ENCODE results near the gene TSG101.

Gene TSG101

GRCh38 chr11:18468961-18469360 is 57.8 kb downstream of the TSG101 start:
- H3K9ac ChIP-seq (ENCODE audit: low read depth in 1 of 2, low read length in 2 of 2), result no peak overlapping the region
- H3K4me3 ChIP-seq (ENCODE audit: low read depth in 1 of 2, low read length in 2 of 2), result no peak overlapping the region
- H3K27ac ChIP-seq (ENCODE audit: low read depth, low read length), result no peak overlapping the region
- peaks cover 0 to 5% of the 10 kb centered on the region in 2 donors for H3K4me1 ChIP-seq (ENCODE audit: control insufficient read depth in 1 of 2, insufficient read depth in 2 of 2, low read length in 2 of 2)
- H3K9me3 ChIP-seq (ENCODE audit: control insufficient read depth in 1 of 2, low read length in 2 of 2), result no peaks in the 10 kb centered on the region
- peaks cover 0 to 4% of the 10 kb centered on the region in 2 donors for H3K36me3 ChIP-seq (ENCODE audit: control insufficient read depth in 1 of 2, insufficient read depth in 2 of 2, low read length in 2 of 2)
- H3K27me3 ChIP-seq (ENCODE audit: control insufficient read depth in 1 of 2, insufficient read depth in 2 of 2, low read length in 2 of 2), result no peaks in the 10 kb centered on the region

GRCh38 chr11:18468059-18468458 is 58.7 kb downstream of the TSG101 start:
- H3K4me3 ChIP-seq (ENCODE audit: low read depth in 1 of 2, low read length in 2 of 2), result no peak overlapping the region
- no peak overlapping the region for H3K9ac ChIP-seq (ENCODE audit: low read depth in 1 of 2, low read length in 2 of 2)
- H3K36me3 ChIP-seq (ENCODE audit: control insufficient read depth in 1 of 2, insufficient read depth in 2 of 2, low read length in 2 of 2), result peaks cover 0 to 4% of the 10 kb centered on the region in 2 donors

GRCh38 chr11:18466402-18466801 is 60.3 kb downstream of the TSG101 start:
- no peaks in the 10 kb centered on the region for H3K27me3 ChIP-seq (ENCODE audit: control insufficient read depth in 1 of 2, insufficient read depth in 2 of 2, low read length in 2 of 2)
- H3K9ac ChIP-seq (ENCODE audit: low read depth in 1 of 2, low read length in 2 of 2), result no peak overlapping the region

More at GRCh38 chr11:18468059-18468458, 58.7 kb downstream of the TSG101 start:
- H3K9me3 ChIP-seq (ENCODE audit: control insufficient read depth in 1 of 2, low read length in 2 of 2), result no peaks in the 10 kb centered on the region
- peaks cover 0 to 5% of the 10 kb centered on the region in 2 donors for H3K4me1 ChIP-seq (ENCODE audit: control insufficient read depth in 1 of 2, insufficient read depth in 2 of 2, low read length in 2 of 2)
- no peak overlapping the region for H3K27ac ChIP-seq (ENCODE audit: low read depth, low read length)
- no peaks in the 10 kb centered on the region for H3K27me3 ChIP-seq (ENCODE audit: control insufficient read depth in 1 of 2, insufficient read depth in 2 of 2, low read length in 2 of 2)

GRCh38 chr11:18463439-18463838 is 63.3 kb downstream of the TSG101 start:
- no peaks in the 10 kb centered on the region for H3K36me3 ChIP-seq (ENCODE audit: control insufficient read depth in 1 of 2, insufficient read depth in 2 of 2, low read length in 2 of 2)
- H3K4me1 ChIP-seq (ENCODE audit: control insufficient read depth in 1 of 2, insufficient read depth in 2 of 2, low read length in 2 of 2), result peaks cover 0 to 5% of the 10 kb centered on the region in 2 donors
- H3K9me3 ChIP-seq (ENCODE audit: control insufficient read depth in 1 of 2, low read length in 2 of 2), result no peaks in the 10 kb centered on the region
- no peak overlapping the region for H3K9ac ChIP-seq (ENCODE audit: low read depth in 1 of 2, low read length in 2 of 2)
- H3K27ac ChIP-seq (ENCODE audit: low read depth, low read length), result no peak overlapping the region
- H3K27me3 ChIP-seq (ENCODE audit: control insufficient read depth in 1 of 2, insufficient read depth in 2 of 2, low read length in 2 of 2), result no peaks in the 10 kb centered on the region
- no peak overlapping the region for H3K4me3 ChIP-seq (ENCODE audit: low read depth in 1 of 2, low read length in 2 of 2)

More at GRCh38 chr11:18466402-18466801, 60.3 kb downstream of the TSG101 start:
- Histone ChIP-seq H3K27ac (ENCODE audit: low read depth, low read length) (no peak overlapping the region), H3K4me1 (ENCODE audit: control insufficient read depth in 1 of 2, insufficient read depth in 2 of 2, low read length in 2 of 2) (peaks cover 0 to 5% of the 10 kb centered on the region in 2 donors), H3K36me3 (ENCODE audit: control insufficient read depth in 1 of 2, insufficient read depth in 2 of 2, low read length in 2 of 2) (no peaks in the 10 kb centered on the region), H3K4me3 (ENCODE audit: low read depth in 1 of 2, low read length in 2 of 2) (no peak overlapping the region), H3K9me3 (ENCODE audit: control insufficient read depth in 1 of 2, low read length in 2 of 2) (no peaks in the 10 kb centered on the region)

GRCh38 chr11:18461909-18462308 is 64.8 kb downstream of the TSG101 start:
- Histone ChIP-seq H3K9ac (ENCODE audit: low read depth in 1 of 2, low read length in 2 of 2) (no peak overlapping the region), H3K36me3 (ENCODE audit: control insufficient read depth in 1 of 2, insufficient read depth in 2 of 2, low read length in 2 of 2) (no peaks in the 10 kb centered on the region), H3K27me3 (ENCODE audit: control insufficient read depth in 1 of 2, insufficient read depth in 2 of 2, low read length in 2 of 2) (no peaks in the 10 kb centered on the region), H3K27ac (ENCODE audit: low read depth, low read length) (no peak overlapping the region), H3K4me3 (ENCODE audit: low read depth in 1 of 2, low read length in 2 of 2) (no peak overlapping the region), H3K9me3 (ENCODE audit: control insufficient read depth in 1 of 2, low read length in 2 of 2) (no peaks in the 10 kb centered on the region), H3K4me1 (ENCODE audit: control insufficient read depth in 1 of 2, insufficient read depth in 2 of 2, low read length in 2 of 2) (peaks cover 0 to 5% of the 10 kb centered on the region in 2 donors)

- H3K4me1 ChIP-seq (ENCODE audit: control insufficient read depth in 1 of 2, insufficient read depth in 2 of 2, low read length in 2 of 2), result no peaks in the 10 kb centered on the region
- H3K27me3 ChIP-seq (ENCODE audit: control insufficient read depth in 1 of 2, insufficient read depth in 2 of 2, low read length in 2 of 2), result no peaks in the 10 kb centered on the region
- H3K9ac ChIP-seq (ENCODE audit: low read depth in 1 of 2, low read length in 2 of 2), result no peak overlapping the region
- no peak overlapping the region for H3K4me3 ChIP-seq (ENCODE audit: low read depth in 1 of 2, low read length in 2 of 2)
- no peaks in the 10 kb centered on the region for H3K36me3 ChIP-seq (ENCODE audit: control insufficient read depth in 1 of 2, insufficient read depth in 2 of 2, low read length in 2 of 2)
- H3K27ac ChIP-seq (ENCODE audit: low read depth, low read length), result no peak overlapping the region
- H3K9me3 ChIP-seq (ENCODE audit: control insufficient read depth in 1 of 2, low read length in 2 of 2), result no peaks in the 10 kb centered on the region
Observed at GRCh38 chr11:18459634-18460033, 67.1 kb downstream of the TSG101 start.

GRCh38 chr11:18457450-18457849 is 69.3 kb downstream of the TSG101 start:
- Histone ChIP-seq H3K27me3 (ENCODE audit: control insufficient read depth in 1 of 2, insufficient read depth in 2 of 2, low read length in 2 of 2) (no peaks in the 10 kb centered on the region), H3K4me3 (ENCODE audit: low read depth in 1 of 2, low read length in 2 of 2) (no peak overlapping the region), H3K27ac (ENCODE audit: low read depth, low read length) (no peak overlapping the region), H3K9ac (ENCODE audit: low read depth in 1 of 2, low read length in 2 of 2) (no peak overlapping the region), H3K9me3 (ENCODE audit: control insufficient read depth in 1 of 2, low read length in 2 of 2) (no peaks in the 10 kb centered on the region), H3K36me3 (ENCODE audit: control insufficient read depth in 1 of 2, insufficient read depth in 2 of 2, low read length in 2 of 2) (no peaks in the 10 kb centered on the region), H3K4me1 (ENCODE audit: control insufficient read depth in 1 of 2, insufficient read depth in 2 of 2, low read length in 2 of 2) (no peaks in the 10 kb centered on the region)

GRCh38 chr11:18455686-18456372 is 70.9 kb downstream of the TSG101 start, which contains the start of gene LDHAL6A:
Gene LDHAL6A (plus strand): TSS chr11:18455856. CDS start chr11:18456681, 825 bp downstream.
- H3K27ac ChIP-seq (ENCODE audit: low read depth, low read length), result no peak within 1 kb of the TSS

GRCh38 chr11:18452927-18453326 is 73.8 kb downstream of the TSG101 start:
- Histone ChIP-seq H3K27ac (ENCODE audit: low read depth, low read length) (no peak overlapping the region), H3K36me3 (ENCODE audit: control insufficient read depth in 1 of 2, insufficient read depth in 2 of 2, low read length in 2 of 2) (no peaks in the 10 kb centered on the region), H3K4me3 (ENCODE audit: low read depth in 1 of 2, low read length in 2 of 2) (no peak overlapping the region), H3K27me3 (ENCODE audit: control insufficient read depth in 1 of 2, insufficient read depth in 2 of 2, low read length in 2 of 2) (no peaks in the 10 kb centered on the region), H3K9ac (ENCODE audit: low read depth in 1 of 2, low read length in 2 of 2) (no peak overlapping the region), H3K9me3 (ENCODE audit: control insufficient read depth in 1 of 2, low read length in 2 of 2) (no peaks in the 10 kb centered on the region), H3K4me1 (ENCODE audit: control insufficient read depth in 1 of 2, insufficient read depth in 2 of 2, low read length in 2 of 2) (no peaks in the 10 kb centered on the region)

More at GRCh38 chr11:18455686-18456372, 70.9 kb downstream of the TSG101 start, which contains the start of gene LDHAL6A:
- no peak within 1 kb of the TSS for H3K4me3 ChIP-seq (ENCODE audit: low read depth in 1 of 2, low read length in 2 of 2)
- no peaks in the 10 kb centered on the region for H3K4me1 ChIP-seq (ENCODE audit: control insufficient read depth in 1 of 2, insufficient read depth in 2 of 2, low read length in 2 of 2)
- no peak within 1 kb of the TSS for H3K9ac ChIP-seq (ENCODE audit: low read depth in 1 of 2, low read length in 2 of 2)
- H3K9me3 ChIP-seq (ENCODE audit: control insufficient read depth in 1 of 2, low read length in 2 of 2), result no peaks in the 10 kb centered on the region
- no peaks in the 10 kb centered on the region for H3K36me3 ChIP-seq (ENCODE audit: control insufficient read depth in 1 of 2, insufficient read depth in 2 of 2, low read length in 2 of 2)
- no peaks in the 10 kb centered on the region for H3K27me3 ChIP-seq (ENCODE audit: control insufficient read depth in 1 of 2, insufficient read depth in 2 of 2, low read length in 2 of 2)

- Histone ChIP-seq H3K9ac (ENCODE audit: low read depth in 1 of 2, low read length in 2 of 2) (no peak overlapping the region), H3K4me1 (ENCODE audit: control insufficient read depth in 1 of 2, insufficient read depth in 2 of 2, low read length in 2 of 2) (no peaks in the 10 kb centered on the region), H3K4me3 (ENCODE audit: low read depth in 1 of 2, low read length in 2 of 2) (no peak overlapping the region)
Observed at GRCh38 chr11:18449251-18449650, 77.5 kb downstream of the TSG101 start.

More at GRCh38 chr11:18449251-18449650, 77.5 kb downstream of the TSG101 start:
- no peaks in the 10 kb centered on the region for H3K9me3 ChIP-seq (ENCODE audit: control insufficient read depth in 1 of 2, low read length in 2 of 2)
- H3K27ac ChIP-seq (ENCODE audit: low read depth, low read length), result no peak overlapping the region
- H3K36me3 ChIP-seq (ENCODE audit: control insufficient read depth in 1 of 2, insufficient read depth in 2 of 2, low read length in 2 of 2), result no peaks in the 10 kb centered on the region
- H3K27me3 ChIP-seq (ENCODE audit: control insufficient read depth in 1 of 2, insufficient read depth in 2 of 2, low read length in 2 of 2), result no peaks in the 10 kb centered on the region
